GM19395 (cell line): ENCODE results near the gene CAVIN4.

Experiments used
- ATAC-seq: cut with Tn5 transposase; IDR thresholded peaks from one replicate; pipeline ENCODE4 v1.9.1; 2021; ENCODE audit warnings: mild to moderate bottlenecking, moderate library complexity; ENCODE audit not compliant: unreplicated experiment

The CAVIN4 gene

DNA sequence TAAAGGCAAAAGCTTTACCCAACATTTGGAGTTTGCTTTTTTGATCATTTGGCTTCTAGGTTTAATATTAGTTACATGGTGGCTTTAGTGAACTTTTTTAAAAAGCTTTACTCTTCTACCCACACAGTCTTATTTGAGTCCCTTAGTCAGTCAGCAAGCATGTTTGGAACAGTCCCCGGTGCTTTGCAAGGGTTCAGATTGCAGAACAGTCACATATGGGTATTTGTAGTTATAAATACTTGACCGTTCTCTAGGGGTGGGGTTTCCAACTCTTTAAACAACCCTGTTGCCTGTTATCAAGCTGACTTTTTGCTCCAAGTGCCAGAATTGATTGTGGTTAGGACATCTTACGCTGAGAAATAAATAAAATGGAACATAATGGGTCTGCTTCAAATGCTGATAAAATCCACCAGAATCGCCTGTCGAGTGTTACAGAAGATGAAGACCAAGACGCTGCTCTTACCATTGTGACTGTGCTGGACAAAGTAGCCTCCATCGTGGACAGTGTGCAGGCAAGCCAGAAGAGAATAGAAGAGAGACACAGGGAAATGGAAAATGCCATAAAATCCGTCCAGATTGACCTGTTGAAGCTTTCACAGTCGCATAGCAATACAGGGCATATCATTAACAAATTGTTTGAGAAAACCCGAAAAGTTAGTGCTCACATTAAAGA, at the start of gene CAVIN4:
Gene CAVIN4, plus strand, starts transcription at position 304 of the 673 bp plus-strand sequence. Its CDS starts 65 bp downstream, at position 369.
- ATAC-seq: no peak

GRCh38 chr9:100534401-100534800, 43.5 kb upstream of the CAVIN4 start:
- ATAC-seq: no peak

GRCh38 chr9:100540327-100540726, 37.6 kb upstream of the CAVIN4 start:
- no peak for ATAC-seq

- ATAC-seq: no peak
Observed at GRCh38 chr9:100549048-100549447, 28.8 kb upstream of the CAVIN4 start.

DNA sequence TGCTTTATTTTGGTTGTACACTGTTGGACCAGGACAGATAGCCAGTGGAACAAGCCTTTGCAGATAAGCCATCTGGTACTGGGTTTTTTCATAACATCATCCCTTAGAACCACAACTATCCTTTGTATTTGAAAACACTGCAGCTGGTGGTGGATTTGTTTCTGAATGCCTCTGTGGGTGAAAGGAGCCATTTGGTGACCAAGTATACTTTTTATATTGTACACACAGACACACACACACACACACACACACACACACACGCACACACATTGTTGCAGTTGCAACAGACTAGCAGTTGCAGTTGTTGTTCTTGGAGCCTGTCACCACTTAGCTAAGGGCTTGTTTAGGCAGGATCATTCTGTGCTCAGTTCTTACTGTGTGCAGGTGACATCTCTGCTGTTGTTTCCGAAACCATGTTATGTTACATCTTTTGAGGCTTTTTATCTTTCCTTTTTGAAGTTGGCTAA, 22.9 kb upstream of the CAVIN4 start:
- ATAC-seq: peak; percentile 67

DNA sequence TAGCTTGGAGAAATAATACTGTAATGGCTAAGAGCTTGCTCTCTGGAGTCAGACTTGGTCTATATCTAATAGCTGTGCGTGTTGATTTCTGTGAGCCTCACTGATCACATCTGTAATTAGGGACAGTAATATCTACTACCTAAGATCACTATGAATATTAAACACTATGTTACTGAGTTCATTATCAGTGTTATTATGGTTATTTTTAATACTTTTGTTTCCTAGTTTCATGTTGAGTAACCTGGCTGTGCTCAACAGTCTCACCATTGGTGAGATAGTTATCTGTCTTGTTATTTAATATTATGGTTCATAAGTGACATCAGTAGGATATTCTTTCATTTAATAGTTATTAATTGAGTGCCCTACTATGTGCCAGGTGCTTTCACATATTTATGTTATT, 22.4 kb upstream of the CAVIN4 start:
- ATAC-seq: peak; percentile 83

DNA sequence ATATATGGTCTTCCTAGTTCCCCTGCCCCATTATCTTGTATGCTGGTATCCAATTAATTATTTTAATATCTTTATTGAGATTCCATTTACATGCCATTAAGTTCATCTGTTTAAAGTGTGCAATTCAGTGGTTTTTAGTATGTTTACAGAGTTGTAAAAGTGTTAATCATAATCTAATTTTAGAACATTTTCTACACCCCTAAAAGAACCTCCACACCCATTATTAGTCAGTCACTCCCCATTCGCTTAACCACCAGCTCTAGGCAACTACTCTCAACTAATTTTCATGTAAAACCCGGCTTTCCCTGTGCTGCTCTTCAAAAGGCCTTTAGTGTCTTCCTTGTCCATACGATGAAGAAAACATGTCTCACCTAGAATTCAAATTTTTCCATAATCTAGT, 20.8 kb upstream of the CAVIN4 start:
- ATAC-seq: no peak

GRCh38 chr9:100561256-100561655, 16.6 kb upstream of the CAVIN4 start:
- ATAC-seq: no peak

DNA sequence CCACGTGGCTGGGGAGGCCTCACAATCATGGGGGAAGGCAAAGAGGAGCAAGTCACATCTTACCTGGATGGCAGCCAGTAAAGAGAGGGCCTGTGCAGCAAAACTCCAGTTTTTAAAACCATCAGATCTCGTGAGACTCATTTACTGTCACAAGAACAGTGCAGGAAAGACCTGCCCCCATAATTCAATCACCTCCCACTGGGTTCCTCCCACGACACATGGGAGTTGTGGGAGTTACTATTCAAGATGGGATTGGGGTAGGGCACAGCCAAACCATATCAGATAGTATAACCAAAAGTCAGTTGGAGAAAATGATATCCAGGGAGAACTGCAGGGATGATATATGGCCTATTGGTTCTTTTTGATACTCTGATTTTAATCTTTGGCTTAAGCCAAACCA, 10.0 kb upstream of the CAVIN4 start:
- no peak for ATAC-seq

GRCh38 chr9:100573655-100574260, 4.1 kb upstream of the CAVIN4 start:
- ATAC-seq: no peak

DNA sequence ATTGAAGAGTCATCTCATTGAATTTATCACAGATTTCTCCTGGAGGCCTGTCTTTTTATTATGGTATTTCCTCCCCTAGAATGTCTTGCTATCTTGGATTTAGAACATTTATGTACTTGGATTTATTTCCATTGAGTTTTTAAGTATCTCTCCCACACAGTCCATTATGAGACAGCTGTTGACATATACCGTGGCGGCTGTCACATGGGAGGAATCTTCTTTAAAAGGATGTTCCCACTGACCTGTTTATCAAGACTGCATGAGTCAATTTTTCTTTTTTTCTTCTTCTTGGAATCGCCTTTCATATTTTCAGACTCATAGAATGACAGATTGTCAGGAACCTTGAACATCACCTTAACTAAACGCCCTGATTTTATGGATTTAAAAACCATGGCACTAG, 2.9 kb upstream of the CAVIN4 start:
- no peak for ATAC-seq

DNA sequence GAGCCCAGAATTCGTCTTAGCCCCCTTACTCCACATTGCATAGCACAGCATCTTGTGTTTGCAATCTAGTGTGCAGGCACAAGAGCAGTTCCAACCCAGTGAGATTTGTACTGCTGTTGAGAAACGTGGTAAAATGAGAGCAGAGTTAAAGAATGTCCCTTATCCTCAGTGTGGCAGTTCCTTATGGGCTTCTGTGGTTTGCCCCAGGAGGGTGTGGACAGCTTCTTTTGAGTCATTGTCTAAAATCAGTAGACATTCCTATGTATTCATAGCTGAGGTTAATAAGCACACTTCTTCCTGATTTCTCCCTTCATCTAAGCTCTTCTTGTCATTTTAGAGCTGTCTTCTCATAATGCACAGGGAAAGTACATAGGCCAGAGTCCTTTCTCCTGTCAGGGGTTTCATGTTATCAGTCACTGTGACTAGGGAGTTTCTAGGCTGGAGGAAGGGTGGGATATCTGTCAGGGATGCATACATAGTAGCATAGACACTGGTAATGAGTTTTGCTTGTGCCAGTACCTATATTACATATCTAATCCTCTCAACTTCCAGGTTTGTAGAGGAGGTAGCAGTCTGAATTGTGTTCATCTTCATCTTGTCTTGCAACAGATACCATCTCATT, 2.0 kb upstream of the CAVIN4 start:
- ATAC-seq: no peak

- no peak for ATAC-seq
Observed at GRCh38 chr9:100578610-100579009, 731 bp downstream of the CAVIN4 start.

DNA sequence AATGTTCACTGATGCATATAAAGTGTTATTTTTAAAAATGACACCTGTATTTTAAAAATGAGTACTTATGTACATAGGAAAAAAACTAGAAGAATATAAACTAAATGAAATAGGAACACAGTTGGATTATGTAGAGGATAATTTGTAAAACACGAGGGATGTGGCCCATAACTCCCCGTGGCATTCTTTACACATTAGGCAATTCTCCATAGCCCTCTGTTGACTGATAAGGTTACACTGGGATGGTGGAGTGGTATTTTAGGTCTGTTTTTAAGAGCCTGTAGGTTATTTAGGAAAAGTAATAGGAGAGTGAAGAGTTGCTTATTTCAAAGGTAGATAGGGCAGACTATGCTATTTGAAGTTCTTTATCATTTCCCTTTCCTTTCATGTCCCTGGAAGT, 1.8 kb downstream of the CAVIN4 start:
- ATAC-seq: no peak

GRCh38 chr9:100580257-100580656, 2.4 kb downstream of the CAVIN4 start:
- ATAC-seq: no peak

DNA sequence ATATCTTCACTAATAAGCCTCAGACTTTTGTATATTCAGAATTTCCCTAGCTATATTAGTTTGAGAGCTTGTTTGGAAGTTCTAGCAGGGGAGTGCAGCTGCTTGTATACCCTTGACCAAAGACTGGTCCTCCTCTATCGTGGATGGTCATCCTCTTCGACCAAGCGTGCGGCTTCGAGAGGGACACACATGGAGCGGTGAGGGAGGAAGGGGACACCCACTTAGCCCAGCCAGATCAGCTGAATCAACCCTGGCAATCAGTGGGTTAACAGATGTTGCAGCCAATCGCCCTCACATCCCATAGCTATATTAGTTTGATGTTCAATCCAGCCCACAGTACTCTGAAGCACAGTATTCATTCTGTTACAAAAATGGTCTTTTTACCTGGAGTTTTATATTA, 3.2 kb downstream of the CAVIN4 start:
- ATAC-seq: no peak

- no peak for ATAC-seq
Observed at GRCh38 chr9:100581661-100582060, 3.8 kb downstream of the CAVIN4 start.

GRCh38 chr9:100583014-100583802, 5.3 kb downstream of the CAVIN4 start:
- no peak for ATAC-seq

DNA sequence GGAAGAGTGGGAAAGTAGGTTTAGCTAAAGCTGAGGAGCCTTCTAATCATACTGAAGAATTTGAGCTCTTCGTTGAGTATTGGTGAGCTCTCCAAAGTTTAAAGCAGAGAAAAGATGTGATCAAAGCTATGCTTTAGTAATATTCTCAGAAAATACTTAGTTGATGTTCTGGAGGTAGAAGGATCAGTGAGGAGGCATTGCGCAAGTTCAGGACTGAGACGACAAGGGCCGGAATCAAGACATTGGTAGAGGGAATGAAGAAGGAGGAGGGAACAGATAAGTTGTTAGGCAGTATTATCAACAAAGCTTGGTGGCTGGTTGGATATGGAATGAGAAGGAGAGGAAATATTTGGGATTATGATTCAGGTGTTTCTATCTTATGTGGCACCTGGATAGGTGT, 7.1 kb downstream of the CAVIN4 start:
- no peak for ATAC-seq

DNA sequence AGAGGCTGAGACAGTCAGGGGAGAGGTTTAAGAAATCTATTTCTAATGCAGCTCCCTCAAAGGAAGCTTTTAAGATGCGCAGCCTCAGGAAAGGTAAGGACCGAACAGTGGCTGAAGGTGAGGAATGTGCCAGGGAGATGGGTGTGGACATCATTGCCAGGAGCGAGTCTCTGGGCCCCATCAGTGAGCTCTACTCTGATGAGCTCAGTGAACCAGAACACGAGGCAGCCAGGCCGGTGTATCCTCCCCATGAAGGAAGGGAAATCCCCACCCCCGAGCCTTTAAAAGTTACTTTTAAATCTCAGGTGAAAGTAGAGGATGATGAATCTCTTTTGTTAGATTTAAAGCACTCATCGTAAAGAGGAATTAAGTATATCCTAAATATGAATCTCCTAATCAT, 8.2 kb downstream of the CAVIN4 start:
- no peak for ATAC-seq

DNA sequence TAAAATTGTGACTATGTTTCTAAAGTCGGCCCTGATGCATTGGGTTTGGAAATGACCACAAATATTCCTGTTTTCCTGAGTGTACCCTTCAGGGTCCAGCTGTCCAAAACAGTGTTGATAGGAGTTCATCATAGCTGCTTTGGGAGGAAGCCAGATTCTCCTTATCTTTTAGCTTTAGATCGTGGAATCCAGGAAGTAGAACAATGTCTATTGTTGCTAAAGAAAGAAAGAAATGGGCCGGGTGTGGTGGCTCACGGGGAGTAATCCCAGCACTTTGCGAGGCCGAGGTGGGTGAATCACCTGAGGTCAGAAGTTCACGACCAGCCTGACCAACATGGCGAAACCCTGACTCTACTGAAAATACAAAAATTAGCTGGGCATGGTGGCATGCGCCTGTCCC, 9.5 kb downstream of the CAVIN4 start:
- no peak for ATAC-seq

GRCh38 chr9:100589582-100589981, 11.7 kb downstream of the CAVIN4 start:
- ATAC-seq: no peak
